ENCODE results near the gene GRIN2C.

GRIN2C gene

DNA sequence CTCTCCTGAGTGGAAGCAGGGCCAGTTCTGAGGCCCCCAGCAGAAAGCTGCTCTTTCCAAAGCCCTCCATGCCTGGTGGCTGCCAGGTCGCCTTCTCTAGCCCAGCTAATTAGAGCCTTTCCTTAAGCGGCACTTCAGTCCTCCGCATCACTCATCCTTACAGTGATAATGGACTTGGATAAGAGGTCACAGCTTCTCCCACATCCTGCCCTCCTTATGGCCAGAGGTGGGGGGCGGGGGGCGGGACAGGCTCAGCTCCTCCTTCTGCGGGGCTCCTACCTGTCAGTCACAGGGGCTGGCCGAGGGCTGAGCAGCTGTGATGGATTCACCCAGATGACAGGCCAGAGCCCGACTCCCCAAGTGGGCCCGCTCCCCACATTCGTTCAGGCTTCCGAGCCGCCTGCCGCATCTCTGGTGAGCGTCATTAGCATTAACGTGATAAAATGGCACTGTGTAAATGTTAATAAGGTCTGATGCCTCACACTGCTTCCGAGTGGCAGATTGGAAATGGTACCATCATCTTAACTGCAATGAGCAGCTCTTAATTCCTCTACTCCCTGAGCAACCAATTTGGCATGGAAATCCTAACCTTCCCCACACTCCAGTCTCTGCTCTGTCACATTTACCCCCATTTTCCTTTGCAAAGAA lies 41.3 kb downstream of the GRIN2C start:
- no peak for DNase-seq

DNA sequence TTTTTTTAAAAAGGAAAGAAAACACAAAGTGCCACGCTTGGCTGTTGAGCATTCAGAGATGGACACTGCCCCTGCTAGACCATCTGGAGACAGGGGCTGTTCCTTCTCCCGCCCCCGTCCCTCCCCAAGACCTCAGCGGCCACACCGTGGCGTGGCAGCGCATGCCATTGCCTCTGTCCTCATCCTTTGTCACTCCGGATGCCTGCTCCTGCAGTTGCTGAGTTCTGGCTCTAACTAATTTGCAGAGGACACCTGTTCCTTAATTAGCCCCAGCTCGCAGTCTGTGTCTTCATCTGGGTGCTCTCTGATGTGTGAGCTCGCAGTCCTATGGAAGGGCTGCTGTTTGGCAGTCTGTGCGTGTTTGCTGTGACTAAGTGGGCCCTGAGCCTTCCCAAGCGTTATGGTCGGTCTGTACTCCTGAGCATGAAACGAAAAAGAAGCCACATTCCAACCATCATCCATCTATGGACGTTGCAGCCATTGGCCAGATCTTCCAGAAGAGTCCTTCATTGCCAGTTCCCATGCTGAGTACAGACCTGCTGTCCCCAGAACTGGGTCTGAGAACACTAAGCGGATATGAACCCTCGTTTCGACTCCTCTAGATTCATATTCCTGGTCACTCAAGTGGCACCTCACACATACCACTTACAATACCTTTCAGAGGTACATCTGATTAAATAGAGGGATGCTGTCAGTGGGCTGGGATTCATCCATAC lies 42.6 kb downstream of the GRIN2C start:
- no peak for DNase-seq

DNA sequence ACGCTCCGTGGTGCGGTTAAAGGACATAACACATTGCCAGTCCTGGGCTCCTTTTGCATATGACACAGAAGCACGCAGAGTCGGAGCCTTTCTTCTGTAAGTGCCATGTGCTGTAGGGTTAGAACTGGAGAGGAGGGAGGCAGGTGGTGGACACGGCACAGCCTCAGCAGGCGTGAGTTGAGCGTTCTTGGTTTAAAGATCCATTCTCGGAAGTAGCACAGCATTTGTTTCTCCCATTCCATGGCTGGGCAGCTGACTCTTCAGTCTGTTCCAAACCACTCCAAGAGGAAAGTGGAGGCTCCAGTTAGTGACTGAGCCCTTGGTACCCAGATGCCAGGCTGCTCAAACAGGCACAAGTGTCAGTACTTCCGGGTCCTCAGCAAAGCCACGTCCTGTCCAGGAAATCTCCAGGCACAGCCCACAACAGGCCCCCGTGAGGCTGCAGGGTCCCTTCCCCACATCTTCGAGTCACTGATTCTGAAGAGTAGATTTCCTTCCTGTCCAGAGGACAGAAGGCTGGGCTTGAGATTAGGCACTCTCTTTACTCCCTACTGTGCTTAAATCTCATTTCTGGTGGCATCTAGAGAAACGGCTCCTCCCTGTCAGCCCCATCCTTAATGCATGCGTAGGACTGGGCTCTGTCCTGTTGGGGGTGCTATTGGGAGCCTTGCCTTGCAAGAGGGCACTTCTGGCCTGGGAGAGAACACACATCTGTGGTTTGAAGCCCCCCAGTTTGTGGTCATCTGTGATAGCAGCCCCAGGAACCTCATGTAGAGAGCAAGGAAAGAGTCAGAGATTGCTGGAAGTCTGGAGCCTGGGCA lies 43.9 kb downstream of the GRIN2C start:
- no peak for DNase-seq

DNA sequence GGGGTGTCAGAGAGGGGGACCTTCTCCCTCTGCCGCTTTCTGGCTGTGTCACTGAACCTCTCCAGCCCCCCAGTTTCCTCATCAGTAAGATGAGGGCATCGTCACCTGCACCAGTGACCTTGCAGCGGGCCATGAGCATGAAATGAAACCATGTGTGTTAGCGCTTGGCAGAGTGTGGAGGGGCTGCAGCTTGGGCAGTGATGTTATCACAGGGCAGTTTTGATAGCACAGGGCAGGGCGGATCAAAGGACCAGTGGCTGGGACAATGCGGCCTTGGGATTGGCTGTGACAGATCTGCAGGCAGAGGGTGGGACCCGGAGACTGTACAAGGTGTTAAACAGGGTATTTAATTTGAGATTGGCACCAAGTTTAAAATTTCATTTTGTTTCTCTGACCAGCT lies 44.6 kb downstream of the GRIN2C start:
- DNase-seq = no peak

DNA sequence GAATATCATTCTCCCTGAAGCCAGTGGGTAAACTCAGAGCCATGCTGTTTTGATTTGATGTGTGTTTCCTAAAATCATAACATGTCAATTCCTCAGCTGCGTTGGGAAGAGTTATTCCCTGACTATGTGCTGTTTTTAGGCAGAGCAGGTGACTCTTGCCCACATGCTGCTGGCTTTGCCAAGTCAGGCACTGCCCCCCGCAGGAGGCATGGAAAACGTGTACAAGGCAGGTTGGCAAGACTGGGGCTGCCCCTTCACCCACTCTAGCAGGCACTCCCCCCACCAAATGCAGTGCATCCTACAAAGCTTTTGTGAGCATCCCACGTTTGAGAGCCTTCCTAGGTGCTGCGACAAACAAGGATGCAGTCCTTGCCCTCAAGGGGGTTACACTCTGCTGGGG lies 45.2 kb downstream of the GRIN2C start:
- no peak for DNase-seq

DNA sequence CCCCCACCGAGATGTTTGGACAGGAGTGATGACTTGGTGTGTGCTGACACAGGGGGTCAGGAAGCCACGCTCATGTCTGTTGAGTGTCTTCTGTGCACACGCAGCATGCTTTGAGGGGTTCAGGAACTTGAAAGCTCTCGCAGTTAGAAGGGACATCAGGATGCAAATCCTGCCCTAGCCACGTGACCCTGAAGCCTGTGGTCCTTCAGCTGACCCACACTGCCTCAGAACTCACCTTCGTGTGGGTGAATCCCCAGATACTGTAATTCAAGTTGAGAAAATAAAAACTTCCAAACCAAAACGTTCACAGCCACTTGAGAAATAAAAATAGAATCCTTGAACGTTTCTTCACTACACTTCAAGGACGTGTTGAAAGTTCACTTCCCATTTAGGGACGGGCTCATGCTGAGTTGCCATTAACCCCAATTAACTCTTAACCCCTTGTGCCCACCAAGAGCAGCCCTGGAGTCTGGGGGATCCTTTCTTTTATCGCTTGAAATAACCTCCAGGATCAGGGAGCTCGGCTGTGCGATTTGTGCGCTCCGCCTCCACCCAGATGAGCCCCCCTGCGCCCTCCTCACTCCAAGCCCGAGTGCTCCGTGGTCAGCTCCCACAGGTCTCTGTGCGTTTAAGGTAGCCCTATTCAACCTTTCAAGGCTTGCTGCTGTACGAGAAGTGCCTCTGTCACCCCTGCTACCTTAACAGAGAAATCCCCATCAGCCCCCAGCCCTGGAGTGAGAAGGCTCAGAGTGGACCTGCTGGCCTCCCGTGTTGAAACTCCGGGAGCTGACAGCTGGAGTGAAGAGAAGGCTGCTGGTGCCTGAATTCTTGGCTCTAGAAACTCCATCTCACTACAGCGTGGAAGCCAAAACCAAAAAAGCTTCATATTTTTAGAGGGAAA lies 47.3 kb downstream of the GRIN2C start:
- no peak for DNase-seq

DNA sequence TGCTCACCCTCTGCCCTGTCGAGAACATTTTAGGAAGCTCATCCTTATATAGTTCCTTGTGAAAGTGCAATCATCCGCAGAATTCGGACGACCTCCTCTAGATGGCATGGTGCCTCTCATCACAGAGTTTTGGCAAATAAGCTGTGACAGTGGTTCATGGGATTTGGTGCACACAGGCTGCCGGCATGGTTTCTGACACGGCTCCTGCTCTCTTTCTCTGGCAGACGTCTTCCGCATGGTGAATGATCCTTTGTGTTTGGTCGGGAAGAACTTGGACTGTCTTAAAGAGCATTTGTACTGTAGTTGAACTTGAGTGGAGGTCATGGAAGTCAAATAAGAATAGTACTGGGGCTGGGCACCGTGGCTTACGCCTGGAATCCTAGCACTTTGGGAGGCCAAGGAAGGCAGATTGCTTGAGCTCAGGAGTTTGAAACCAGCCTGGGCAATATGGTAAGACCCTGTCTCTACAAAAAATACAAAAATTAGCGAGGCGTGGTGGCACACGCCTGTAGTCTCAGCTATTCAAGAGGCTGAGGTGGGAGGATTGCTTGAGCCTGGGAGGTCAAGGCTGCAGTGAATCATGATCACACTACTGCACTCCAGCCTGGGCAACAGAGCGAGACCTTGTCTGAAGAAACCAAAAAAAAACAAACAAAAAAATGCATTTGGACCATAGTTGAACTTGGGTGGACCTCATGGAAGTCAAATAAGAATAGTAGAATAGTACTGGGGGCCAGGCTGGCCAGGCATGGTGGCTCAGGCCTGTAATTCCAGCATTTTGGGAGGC lies 48.8 kb downstream of the GRIN2C start:
- DNase-seq = no peak

DNA sequence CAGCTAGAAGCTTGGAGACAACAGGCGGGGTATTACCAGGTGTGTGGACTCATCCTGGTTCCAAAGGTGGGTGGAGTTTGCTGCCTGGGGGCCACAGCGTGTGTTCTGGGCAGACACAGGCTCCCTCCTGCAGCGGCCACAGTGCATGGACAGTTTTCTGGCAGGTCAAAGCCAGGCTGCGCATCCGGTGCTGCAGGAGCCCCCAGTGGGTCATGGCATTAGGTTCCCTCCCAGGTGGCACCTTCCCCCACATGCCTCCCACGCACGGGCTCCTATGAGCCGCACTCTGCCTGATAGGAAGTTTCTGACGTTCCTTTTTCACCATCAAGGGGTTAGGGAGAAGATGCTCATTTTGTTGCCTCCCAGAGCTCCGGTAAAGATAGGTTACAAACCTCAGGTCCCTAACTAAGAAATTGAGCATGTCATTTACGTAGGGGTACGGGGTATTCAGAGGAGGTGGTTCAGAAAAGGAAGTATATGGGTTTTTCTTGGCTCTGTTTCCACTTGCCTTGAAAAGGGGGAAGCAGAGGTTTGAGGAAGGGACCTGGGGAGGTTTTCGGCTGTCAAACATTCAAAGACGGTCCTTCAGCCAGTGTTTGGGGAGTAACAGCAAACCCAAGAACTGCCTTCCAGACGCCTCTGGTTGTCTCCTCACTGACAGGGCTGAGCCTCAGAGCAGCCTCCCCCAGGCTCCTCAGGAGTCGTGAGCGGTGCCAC lies 50.8 kb downstream of the GRIN2C start:
- DNase-seq = no peak

DNA sequence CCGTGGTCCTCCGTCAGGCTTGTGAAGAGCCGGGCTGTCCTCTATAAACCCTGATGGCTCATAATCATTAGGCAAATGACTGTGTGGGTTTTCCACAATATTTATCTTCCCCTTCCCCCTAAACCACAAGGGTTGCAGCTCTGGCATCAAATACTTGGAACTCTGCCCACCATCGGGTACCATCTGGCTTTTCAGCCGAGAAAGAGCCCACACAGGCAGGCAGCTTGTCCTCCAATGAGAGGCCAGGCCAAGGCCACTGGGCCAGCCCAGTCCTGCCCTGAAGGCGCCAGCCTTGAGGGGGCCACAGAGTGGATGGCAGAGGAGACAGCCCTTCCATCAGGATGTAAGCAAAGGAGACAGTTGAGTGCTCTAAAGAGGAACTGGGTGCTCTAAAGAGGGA lies 51.8 kb downstream of the GRIN2C start:
- DNase-seq = peak; percentile 82

DNA sequence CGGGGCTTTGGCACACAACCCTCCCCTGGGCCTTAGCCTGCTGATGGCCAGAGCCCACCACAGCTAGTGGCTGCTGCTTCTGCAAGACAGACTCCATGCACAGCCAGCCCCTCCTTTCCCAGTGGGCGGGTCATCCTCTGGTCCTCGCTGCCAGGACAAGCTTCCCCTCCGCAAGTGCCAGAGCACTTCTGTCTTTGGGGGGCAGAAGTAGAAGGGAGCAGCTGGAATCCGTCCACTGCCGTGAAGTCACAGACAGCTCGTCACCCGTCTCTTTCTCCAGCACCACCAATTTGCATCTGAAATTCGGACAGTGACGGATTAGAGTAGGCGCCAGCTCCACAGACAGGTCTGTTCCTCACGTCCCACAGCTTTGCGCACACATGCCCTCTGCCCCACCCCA lies 52.2 kb downstream of the GRIN2C start:
- no peak for DNase-seq

DNA sequence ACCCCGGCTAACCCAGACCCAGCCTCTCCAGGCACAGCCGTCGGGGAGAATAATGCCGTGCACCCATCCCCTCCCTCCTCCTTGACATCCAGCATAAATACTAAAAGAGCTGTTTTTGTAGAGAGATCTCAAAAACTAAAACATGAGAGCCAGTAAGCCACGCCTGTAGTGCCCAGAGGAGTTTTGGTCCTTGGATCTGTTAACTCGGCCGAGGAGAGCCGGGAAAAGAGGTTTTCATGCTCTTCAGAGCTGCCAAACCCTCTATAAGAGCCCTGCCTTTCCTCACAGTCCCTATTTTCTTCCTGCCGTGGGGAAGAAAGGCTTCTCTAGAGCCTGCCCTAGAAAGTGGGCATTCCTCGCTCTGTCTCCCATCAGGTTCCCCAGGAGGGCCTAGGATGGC lies 53.4 kb downstream of the GRIN2C start:
- DNase-seq = no peak

DNA sequence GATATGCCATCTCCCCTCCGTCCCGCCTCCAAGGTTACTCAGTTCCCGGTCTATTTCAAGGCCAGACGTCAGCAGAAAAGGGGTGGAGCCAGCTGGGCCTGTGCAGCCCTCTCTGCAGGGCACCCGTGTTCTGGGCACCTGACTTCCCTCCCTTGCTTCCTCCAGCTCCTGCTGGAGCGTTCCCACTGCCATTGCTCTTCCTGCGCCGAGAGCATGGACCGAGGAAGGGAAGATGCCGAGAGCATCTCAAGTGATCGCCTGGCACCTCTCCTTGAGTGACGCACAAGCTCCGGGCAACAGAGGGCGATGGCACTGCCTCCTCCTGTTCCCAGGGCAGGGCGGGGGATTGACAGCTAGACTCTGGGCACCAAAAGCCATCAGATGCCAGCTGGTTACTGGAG lies 54.1 kb downstream of the GRIN2C start:
- no peak for DNase-seq

DNA sequence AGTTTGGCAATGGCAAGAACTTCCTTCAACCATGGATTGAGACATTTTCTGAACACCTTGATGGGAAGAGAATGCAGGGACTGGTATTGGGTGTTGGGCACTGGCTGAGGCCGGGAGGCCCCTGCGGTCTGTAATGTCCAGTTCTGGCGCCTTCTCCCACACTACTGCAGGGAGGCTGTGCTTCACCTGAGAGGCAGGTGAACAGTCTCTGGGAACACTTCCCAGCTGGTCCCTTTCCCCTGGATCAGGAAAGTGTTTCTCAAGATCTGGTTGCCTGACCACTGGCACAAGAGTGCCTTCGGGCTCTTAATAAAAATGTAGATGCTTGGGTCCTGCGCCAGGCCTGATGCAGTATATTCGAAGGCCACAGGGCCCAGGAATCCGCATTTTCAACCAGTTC lies 55.0 kb downstream of the GRIN2C start:
- no peak for DNase-seq

DNA sequence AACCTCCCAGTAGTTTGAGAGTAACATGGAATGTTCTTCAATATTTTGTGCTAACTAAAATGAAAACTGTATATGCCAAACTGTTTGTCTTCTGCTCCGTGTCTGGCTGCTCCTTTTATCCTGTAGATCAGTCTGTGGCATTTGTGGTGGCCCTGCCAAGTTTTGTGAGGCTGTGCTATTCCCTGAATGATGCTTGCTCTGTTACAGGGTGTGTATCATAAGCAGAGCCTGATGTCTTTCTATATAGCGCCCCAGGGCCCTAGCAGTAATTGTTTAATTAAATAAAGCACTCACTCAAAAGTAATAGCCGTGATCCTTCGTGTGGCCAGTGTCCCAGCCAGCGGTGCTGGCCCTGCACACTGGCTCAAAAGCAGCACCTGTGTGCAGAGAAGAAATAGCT lies 55.7 kb downstream of the GRIN2C start:
- DNase-seq = no peak

DNA sequence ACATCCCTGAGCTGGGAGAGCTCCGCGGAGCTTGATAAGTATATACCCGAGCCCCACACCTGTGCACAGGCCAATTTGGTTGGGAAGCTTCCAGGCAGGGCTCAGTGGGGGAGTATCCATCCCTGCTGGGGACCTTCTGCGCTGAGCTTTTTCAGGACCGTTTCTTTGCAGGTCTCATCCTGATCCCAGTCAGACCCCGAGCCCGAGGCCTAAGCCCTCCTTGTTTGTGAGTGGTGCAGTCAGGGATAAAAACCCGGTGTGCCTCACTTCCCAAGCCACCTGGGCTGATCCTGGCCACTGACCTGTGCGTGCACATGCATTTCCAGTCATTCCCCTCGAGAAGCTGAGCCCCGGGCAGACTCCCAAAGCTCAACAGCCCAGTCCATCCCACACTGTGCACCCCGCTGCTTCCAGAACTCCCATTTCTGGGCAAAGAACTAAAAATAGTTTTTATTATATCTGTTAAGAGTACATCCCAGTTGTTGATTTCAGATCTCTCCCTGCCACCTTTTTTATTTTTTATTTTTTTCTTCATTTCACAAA lies 56.2 kb downstream of the GRIN2C start:
- no peak for DNase-seq

DNA sequence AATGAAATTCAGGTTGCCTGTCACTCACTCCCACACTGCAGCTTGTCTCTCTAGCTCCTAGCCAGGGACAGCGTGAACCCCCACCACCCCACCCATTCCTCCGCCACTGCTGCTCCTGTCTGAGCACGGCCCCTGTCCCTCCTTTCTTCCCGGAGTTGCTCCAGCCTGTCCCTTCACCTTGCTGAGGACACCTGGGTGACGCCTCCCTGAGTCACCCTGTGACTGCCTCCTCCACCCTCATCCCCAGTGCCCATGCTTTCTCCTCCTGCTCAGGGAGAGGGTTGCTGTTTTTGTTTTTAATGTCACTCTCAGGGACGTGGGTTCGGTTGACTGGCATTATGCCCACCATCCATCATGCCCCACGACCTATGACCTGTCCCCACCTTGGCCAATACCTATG lies 57.8 kb downstream of the GRIN2C start:
- DNase-seq = no peak

DNA sequence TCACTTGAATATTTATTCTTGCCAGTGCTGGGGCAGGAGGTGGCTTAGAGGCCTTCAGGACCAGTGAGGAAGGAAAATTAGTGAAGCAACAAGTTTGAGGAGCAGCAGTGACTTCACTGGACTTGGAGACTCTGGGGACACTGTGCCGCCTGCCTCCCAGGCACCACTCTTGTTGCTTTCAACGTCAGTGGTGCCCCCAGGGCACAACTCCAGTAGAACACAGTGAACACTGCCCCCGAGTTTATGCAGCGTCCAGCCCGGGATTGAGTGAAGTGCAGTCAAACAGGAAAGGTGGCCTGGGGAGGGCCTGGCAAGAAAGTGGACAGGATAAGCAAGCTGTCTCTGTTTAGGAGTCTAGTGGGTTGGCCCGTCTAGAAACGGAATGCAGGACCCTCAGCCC lies 59.2 kb downstream of the GRIN2C start:
- no peak for DNase-seq

DNA sequence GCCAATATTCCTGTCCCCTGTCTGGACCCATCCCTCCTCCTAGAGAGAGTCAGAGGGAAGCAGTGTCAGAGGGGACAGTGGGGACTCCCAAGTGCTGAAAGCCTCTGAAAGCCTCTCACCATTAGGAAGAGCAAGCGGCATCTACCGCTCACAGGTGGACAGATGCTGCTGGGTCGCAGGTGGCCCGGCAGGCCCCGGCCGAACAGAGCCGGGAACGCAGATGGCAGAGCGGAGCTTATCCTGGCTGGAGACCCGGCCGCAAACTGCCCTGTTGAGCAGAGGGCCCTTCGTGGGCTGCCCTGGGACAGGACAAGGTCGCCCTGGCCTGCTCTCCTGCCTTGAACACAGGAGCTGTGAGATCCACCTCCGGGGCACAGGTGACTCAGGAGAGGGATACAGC lies 60.6 kb downstream of the GRIN2C start:
- DNase-seq = no peak

DNA sequence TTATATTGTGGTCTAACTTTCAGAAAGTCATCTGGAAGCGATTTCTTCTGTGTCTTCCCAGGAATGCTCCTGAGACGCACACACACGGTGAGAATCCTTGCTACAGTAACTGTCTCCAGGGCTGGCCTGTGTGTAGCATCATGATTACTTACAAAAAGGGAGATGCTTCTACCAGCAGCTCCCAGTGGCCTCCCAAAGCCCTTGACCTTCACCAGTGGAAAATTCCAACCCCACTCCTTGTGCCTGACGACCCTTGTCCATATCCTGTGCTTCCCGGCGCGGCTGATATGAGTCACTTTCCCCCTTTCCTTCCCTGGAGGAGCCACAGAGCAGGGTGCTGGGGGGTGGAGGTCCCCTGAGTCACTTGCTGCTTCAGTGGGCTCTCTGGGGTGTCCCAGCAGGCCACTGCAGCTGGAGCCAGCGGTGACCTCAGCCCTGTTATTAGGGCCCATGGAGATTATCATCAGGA lies 61.4 kb downstream of the GRIN2C start:
- DNase-seq = no peak

DNA sequence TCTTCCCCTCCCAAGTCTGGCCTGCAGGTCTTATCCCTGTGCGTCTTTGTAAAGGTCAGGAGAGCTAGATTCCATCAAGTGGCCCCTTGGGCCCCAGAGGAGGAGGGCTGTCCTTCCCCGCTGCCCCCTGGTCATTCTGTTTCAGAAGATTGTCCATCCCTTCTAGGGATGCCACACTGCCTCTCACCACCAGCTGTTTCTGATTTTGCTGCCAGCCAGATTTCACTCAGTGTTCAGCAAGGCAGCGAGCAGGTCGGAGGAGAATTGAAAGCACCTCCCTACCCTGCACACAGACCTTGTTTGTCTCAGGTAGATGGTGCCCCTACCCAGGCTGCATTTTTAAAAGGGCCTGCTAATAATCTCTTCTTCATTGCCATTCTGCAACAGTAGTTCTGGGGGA lies 61.9 kb downstream of the GRIN2C start:
- no peak for DNase-seq

DNA sequence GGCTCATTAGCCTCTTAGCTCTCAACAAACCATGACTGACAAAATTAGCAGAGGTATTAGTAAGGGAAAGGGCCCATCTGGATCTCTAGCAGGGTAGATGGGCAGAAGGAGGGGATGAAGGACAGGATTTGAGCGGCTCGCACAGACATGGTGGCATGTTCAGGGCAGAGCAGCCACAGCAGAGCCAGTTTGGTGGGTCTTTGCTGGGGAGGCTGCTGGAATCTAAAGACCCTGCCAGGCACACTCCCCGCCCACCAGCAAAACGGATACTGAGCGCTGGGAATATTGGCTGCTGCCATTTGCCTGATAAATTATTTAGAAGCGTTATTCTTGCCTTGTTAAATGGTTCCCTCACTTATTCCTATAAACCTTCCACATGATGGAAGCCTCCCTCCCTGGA lies 62.8 kb downstream of the GRIN2C start:
- peak; percentile 41 for DNase-seq
